ENCODE results near the gene ITGAL.
A peak's percentile ranks its signal among the peaks of the same experiment; 100 is the strongest.

ITGAL gene

DNA sequence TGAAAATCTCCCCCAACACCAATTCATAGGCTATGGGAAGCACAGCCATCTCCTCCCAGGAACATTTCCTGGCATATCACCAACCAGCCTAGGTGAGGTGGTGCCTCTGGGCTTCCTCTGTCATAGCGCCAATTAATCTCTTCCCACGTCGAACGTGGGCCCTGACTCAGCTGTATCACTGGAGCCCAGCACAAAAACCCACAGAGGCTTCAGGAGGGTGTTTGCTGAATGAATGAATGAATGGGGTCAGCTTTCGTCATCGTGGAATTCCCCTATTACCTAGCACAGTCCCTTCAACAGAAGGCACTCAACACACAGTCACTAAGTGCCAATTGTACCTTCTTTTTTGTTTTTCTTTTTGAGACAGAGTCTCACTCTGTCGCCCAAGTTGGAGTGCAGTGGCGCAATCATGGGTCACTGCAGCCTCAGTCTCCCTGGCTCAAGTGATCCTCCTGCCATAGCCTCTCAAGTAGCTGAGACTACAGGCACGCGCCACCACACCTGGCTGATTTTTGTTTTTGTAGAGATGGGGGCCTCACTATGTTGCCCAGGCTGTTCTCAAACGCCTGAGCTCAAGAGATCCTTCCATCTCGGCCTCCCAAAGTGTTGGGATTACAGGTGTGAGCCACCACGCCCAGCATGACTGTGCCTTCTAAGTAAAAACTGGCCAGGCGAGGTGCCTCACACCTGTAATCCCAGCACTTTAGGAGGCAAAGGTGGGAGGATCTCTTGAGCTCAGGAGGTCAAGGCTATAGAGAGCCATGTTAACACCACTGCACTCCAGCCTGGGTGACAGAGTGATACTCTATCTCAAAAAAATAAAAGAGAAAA, 94.8 kb downstream of the ITGAL start:
- peak in 1 of 2 donors; percentile 41 for DNase-seq (ENCODE audit: low read depth in 2 of 2, low spot score in 1 of 2)

DNA sequence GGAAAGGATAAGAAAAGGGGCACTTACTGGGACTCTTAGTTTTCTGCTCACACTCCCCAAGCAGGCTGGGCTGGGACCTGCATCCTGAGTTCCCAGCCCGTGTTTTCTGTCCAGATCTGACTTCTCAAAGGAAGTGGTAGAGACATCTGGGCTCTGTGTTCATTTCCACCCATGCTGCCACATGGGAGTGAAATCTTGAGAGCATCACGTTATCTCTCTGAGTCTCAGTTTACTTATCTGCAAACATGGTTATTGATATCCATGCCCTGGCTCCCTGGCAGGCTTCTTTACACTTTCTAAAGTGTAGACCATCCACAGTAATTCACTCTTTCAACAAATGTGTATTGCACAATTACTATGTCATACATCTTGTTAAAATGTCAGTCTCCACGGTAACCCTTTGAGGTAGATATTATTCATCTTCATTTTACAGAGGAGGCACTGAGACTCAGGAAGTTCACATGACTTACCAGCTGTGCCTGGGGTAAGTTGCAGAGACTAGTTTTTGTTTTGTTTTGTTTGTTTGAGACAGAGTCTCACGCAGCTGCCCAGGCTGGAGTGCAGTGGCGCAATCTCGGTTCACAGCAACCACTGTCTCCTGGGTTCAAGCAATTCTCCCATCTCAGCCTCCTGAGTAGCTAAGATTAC, 95.6 kb downstream of the ITGAL start:
- no peak for DNase-seq (ENCODE audit: low read depth in 2 of 2, low spot score in 1 of 2)

DNA sequence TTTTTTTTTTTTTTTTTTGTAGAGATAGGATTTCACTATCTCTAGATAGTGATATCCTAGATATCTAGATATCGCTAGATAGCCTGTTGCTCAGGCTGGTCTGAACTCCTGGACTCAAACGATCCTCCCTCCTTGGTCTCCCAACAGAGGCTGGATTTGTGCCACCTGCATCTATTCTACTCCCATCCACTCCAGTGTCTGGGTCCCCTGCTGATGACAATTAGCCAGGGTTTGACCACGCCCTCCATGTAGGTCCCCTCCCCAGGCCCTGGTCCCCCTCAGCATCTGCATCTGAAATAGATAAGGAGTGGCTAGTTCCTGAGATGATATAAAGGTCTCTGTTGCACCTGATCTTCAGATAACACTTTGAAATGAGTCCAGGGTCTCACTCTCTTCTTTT, 96.7 kb downstream of the ITGAL start:
- DNase-seq (ENCODE audit: low read depth in 2 of 2, low spot score in 1 of 2), result no peak

DNA sequence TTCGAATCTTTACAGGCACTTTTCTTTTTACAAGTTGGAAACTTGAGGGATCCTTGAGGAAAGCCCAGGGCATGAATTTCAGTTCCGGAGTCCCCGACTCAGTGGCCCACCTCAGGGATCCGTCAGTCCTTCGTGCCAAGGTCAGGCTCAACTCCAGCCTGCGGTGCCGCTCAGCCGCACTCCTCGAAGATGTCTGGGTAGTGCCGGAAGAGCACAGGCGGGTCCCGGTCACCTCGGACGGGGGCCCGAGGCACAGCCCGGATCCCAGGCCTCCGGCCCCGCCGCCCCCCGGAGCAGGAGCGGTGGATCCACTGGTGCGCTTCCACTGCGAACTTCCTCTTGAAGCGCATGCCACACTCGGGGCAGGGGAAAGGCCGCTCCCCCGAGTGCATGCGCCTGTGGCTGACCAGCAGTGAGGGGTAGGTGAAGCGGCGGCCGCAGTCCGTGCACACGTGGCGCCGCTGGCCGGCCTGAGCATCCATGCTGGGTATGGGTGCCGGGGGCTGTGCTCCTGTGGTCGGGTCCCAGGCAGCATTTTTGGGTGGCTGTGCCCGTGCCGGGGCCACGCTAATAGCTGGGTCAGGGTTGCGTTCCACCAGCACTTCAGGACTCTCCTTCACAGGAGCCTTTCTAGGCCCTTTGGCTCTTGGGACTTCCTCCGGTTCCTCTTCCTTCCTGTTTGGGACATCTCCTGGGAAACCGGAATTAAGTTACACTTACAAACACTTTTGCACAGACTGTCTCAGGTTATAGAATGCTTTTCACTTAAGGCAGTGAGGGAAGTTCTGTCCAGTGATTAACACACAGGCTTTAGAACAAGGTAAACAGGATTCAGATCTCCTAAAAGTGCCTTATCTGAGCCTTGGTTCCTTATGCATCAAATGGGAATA, 97.4 kb downstream of the ITGAL start:
- DNase-seq (ENCODE audit: low read depth in 2 of 2, low spot score in 1 of 2), result no peak

DNA sequence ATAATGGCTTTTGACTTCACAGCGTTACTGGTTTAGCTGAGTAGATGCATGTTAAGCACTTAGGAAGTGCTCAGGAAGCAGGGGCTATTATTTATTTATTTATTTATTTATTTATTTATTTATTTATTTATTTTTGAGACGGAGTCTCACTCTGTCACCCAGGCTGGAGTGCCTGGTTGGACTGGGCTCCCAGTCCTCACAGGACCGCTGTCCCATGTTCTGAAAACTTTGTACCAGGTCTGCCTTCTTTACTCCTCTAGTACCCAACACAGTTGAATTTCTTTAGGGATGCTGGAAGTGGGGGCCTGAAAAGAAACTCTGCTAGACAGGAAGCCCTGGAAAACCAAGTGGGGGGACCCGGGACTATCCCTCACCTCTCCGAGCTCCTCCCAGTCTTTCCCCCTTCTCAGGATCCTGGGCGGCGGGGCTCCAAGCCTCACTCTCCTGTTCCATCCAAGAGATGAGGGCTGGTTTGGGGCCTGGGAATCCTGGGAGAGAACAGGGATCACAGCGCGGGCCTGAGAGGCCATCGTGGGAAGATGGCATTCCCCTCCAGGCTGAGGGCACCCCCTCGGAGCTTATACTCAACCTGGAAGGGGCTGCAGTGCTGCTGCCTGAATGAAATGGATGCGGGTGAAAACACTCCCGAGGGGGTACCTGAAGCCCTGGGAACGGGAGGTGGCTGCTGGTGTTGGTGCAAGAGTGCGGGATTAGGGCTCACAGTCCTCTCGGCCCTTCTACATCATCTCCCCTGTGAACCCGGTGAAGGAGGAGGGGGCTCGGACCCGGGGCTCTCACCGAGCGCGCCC, 98.3 kb downstream of the ITGAL start:
- no peak for DNase-seq (ENCODE audit: low read depth in 2 of 2, low spot score in 1 of 2)

DNA sequence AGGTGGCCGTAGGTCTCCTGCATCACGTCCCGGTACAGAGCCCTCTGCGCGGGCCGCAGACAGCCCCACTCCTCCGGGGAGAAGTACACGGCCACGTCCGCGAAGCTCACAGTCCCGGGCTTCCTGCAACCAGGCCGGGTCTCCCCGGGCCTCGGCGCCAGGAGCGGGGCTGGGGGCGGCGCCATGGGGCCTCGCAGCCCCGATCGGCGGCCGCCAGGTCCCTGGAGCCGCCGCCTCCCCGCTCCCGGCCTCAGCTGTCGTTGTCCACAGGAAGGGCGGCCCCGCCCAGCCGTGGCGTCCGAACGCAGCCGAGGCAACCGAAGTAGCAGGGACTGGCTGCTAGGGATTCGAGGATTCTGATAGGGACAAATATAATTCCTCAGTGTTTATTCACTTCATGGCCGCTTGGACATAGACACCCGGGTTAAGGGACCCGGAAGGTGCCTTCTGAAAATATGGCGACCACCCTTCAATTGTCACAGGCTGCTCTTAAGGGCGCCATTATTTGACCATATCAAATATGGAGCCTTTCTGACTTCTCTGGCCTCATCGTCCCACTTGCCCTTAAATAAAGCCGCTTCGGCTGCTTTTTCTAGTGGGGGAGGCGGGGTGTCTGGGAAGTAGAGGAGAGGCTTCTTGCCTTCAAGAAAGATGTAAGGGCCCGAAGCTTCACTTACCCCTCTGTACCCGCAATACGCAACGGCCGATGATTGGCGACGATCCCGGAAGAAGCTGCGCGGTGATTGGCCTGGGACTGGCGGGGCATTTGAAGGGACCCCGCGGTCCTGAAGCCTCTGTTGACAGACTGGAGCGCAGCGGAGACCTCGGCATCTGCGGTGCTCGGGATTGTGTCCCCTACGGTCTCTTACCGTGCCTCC, 99.1 kb downstream of the ITGAL start, which contains the start of gene ZNF688:
Gene ZNF688 (minus strand): TSS at position 270 of the 878 bp plus-strand sequence. CDS start 85 bp downstream, at position 185.
- DNase-seq (ENCODE audit: low read depth in 2 of 2, low spot score in 1 of 2), result peak; percentile 88 to 93
